Psoas muscle (tissue), 8 donors: ENCODE results near the gene UBE2E1. TPM values are rescaled to one million over a fixed set of nuclear protein-coding genes. Genes with fewer than 3 reads are reported as not detected.

Source experiments
- ATAC-seq, 4 donors: fragments of 200-7000 bp; cut with Tn5 transposase; one replicate each; pipeline ENCODE4 v1.9.1; 2020; ENCODE audit warnings: moderate library complexity in 3 of 4, mild to moderate bottlenecking in 2 of 4
- DNase-seq, 2 donors: peaks; one replicate each; pipeline ENCODE4 v3.0.0-alpha.2; 2020
- H3K27ac ChIP-seq: fragments of 200-600 bp; one replicate; pipeline ENCODE4 v1.8.0; 2022
- H3K27me3 ChIP-seq, 3 donors: fragments of 200-600 bp in 1 of 3; one replicate each; pipeline versions ENCODE4 v1.6.1 to v1.8.0; 2013 to 2022; ENCODE audit warnings: low read length in 2 of 3, mild to moderate bottlenecking in 2 of 3, moderate library complexity in 1 of 3; ENCODE audit not compliant: insufficient read depth in 3 of 3
- H3K36me3 ChIP-seq, 2 donors: fragments of 200-600 bp in 1 of 2; one replicate each; pipeline versions ENCODE4 v1.6.1 to v1.8.0; 2013 to 2022; ENCODE audit warnings: low read depth in 1 of 2, mild to moderate bottlenecking in 1 of 2, moderate library complexity in 1 of 2; ENCODE audit not compliant: insufficient read depth in 1 of 2
- H3K4me1 ChIP-seq: fragments of 200-600 bp; one replicate; pipeline ENCODE4 v1.8.0; 2022
- H3K4me3 ChIP-seq: fragments of 200-600 bp; one replicate; pipeline ENCODE4 v1.8.0; 2022; ENCODE audit warnings: mild to moderate bottlenecking
- H3K9me3 ChIP-seq: fragments of 200-600 bp; one replicate; pipeline ENCODE4 v1.8.0; 2022
- CTCF ChIP-seq: fragments of 200-600 bp; IDR thresholded peaks from one replicate; pipeline ENCODE4 v1.8.0; 2022; ENCODE audit warnings: antibody characterized with exemption
- WGBS, 3 donors: extraction: QIAGEN DNeasy Blood & Tissue Kit; methylation state at CpG; one replicate each; pipeline versions ENCODE4 v1.1.6 to v1.1.7; 2013; 5-methylcytosine and 5-hydroxymethylcytosine counted together
- intact Hi-C, 2 donors: fragments of 100-400 bp; cut with DNase I; formaldehyde crosslinking; loops; one replicate each; pipeline versions ENCODE4 v1.11.0 to v1.14.2; 2022
- polyA plus RNA-seq, 3 donors: library from polyadenylated mRNA; stranded (reverse); fragments of 200-250 nt; gene quantifications; one replicate each; pipeline ENCODE4 v1.2.3, GENCODE V29; 2013
- total RNA-seq, 4 donors: library from RNA; stranded (reverse); fragmentation: NEBNext Ultra II Directional in 2 of 4; extraction: Animal tissue kit (Norgen Biotek cat#: 25700) in 2 of 4; gene quantifications; one replicate each; pipeline versions ENCODE4 v1.2.1 to v1.2.4, GENCODE V29; 2021 to 2023
- donor health status: healthy with polysubstance abuse.
- donor health status: DM: no; HTN: no; CAD: no; lungs with moderate emphysema.
- donor health status: Bipolar disorder and iron deficiency.
- donor health status: healthy.
- donor health status: DM: yes; HTN: yes; CAD: no.
- donor health status: DM: no; HTN: no; CAD: no.
- donor health status: DM: no; HTN: no; CAD: no.
- donor health status: DM: yes; HTN: yes; CAD: no.

Gene UBE2E1
- total and polyA plus RNA-seq, 7 donors, result 54.1 to 112 (median 85.9) TPM

GRCh38 chr3:23913182-23913581, 107.4 kb downstream of the UBE2E1 start:
- 89 to 91% (median 91%) methylated on average over 1 of the region's 1 CpG for WGBS, 3 donors
- no peak overlapping the region for H3K4me3 ChIP-seq
- no peaks in the 10 kb centered on the region for H3K27me3 ChIP-seq
- TF ChIP-seq CTCF, result no peak
- ATAC-seq, result no peak
- DNase-seq, result no peak
- intact Hi-C loops, result no loop called here
- H3K4me1 ChIP-seq, result peaks cover 16% of the 10 kb centered on the region
- H3K36me3 ChIP-seq, result peaks cover 5 to 34% of the 10 kb centered on the region in 2 donors
- H3K27ac ChIP-seq, result no peak overlapping the region
- H3K9me3 ChIP-seq, result no peaks in the 10 kb centered on the region

GRCh38 chr3:23913873-23914743, 108.4 kb downstream of the UBE2E1 start:
- no peak for TF ChIP-seq CTCF
- H3K27ac ChIP-seq, result no peak overlapping the region

GRCh38 chr3:23915537-23916108, 109.9 kb downstream of the UBE2E1 start:
- no peak for DNase-seq
- Histone ChIP-seq H3K27me3 (no peaks in the 10 kb centered on the region), H3K4me1 (peaks cover 35% of the 10 kb centered on the region), H3K4me3 (peak overlapping the region; percentile 85), H3K9me3 (no peaks in the 10 kb centered on the region), H3K36me3 (peaks cover 6 to 36% of the 10 kb centered on the region in 2 donors), H3K27ac (peak overlapping the region; percentile 97)
- TF ChIP-seq CTCF, result no peak
- ATAC-seq, result no peak
- WGBS, 3 donors, result 60 to 64% (median 63%) methylated on average over 7 of the region's 7 CpGs
- intact Hi-C loops, result loop anchor here in 1 of 2 donors (2.0 kb wide), 1 partner anchor 29 kb away; the partner anchor contains the start of gene NR1D2

More at GRCh38 chr3:23913873-23914743, 108.4 kb downstream of the UBE2E1 start:
- Histone ChIP-seq H3K4me3 (no peak overlapping the region), H3K4me1 (peaks cover 25% of the 10 kb centered on the region), H3K9me3 (no peaks in the 10 kb centered on the region), H3K36me3 (peaks cover 5 to 36% of the 10 kb centered on the region in 2 donors), H3K27me3 (no peaks in the 10 kb centered on the region)
- DNase-seq, result no peak
- 60 to 82% (median 64%) methylated on average over 3 of the region's 3 CpGs for WGBS, 3 donors
- intact Hi-C loops, result no loop called here
- ATAC-seq, result no peak

- ATAC-seq (peak; percentile 71 to 80 (median 74)), DNase-seq (no peak)
- TF ChIP-seq CTCF, result no peak
- H3K36me3 ChIP-seq, result peaks cover 3 to 36% of the 10 kb centered on the region in 2 donors
- H3K4me3 ChIP-seq, result peak overlapping the region; percentile 85
- peaks cover 35% of the 10 kb centered on the region for H3K4me1 ChIP-seq
- H3K27ac ChIP-seq, result peak overlapping the region; percentile 97
- H3K27me3 ChIP-seq, result no peaks in the 10 kb centered on the region
- H3K9me3 ChIP-seq, result no peaks in the 10 kb centered on the region
- intact Hi-C loops, result loop anchor here in 1 of 2 donors (2.0 kb wide), 1 partner anchor 28 kb away; the partner anchor contains the start of gene NR1D2
- 1 to 2% (median 1%) methylated on average over 37 to 48 of the region's 48 CpGs for WGBS, 3 donors
Observed at GRCh38 chr3:23916152-23916885, 110.6 kb downstream of the UBE2E1 start.
